Fibroblast of mammary gland (primary cell): ENCODE measurements around the gene VRK3.
A peak's percentile ranks its signal among the peaks of the same experiment; 100 is the strongest.
"Not testable (repeated sequence)": the region's sequence is repeated elsewhere in the genome, so short reads cannot be mapped to it uniquely, and the experiment has no call there.

Experiments used
- DNase-seq: peaks from one replicate; pipeline ENCODE4 v3.0.0-alpha.2; 2010; ENCODE audit warnings: low read depth
- H3K4me3 ChIP-seq: 2 replicates; pipeline ENCODE4 v1.5.1; 2011; ENCODE audit warnings: low read depth, mild to moderate bottlenecking, low read length, moderate library complexity; ENCODE audit not compliant: control insufficient read depth
- CTCF ChIP-seq: conservative IDR thresholded peaks from 2 replicates; pipeline ENCODE4 v1.5.1; 2011; ENCODE audit warnings: low read depth, low read length, inconsistent platforms; ENCODE audit not compliant: control insufficient read depth, insufficient read depth

The VRK3 gene

GRCh38 chr19:49952479-49952836 lies 72.7 kb downstream of the VRK3 start:
- H3K4me3 ChIP-seq, result no peak overlapping the region
- TF ChIP-seq CTCF, result no peak
- no peak for DNase-seq

GRCh38 chr19:49951806-49952478 lies 73.2 kb downstream of the VRK3 start:
- H3K4me3 ChIP-seq, result no peak overlapping the region
- TF ChIP-seq CTCF, result no peak
- DNase-seq, result no peak

GRCh38 chr19:49950956-49951526 lies 74.1 kb downstream of the VRK3 start:
- no peak for TF ChIP-seq CTCF
- DNase-seq, result no peak
- no peak overlapping the region for H3K4me3 ChIP-seq

- no peak overlapping the region for H3K4me3 ChIP-seq
- TF ChIP-seq CTCF, result no peak
- no peak for DNase-seq
These were observed 74.6 kb downstream of the VRK3 start for GRCh38 chr19:49950590-49950948.

GRCh38 chr19:49949742-49950589 lies 75.2 kb downstream of the VRK3 start:
- H3K4me3 ChIP-seq, result no peak overlapping the region
- peak; percentile 21 for DNase-seq
- TF ChIP-seq CTCF, result no peak

GRCh38 chr19:49946415-49946814 lies 78.8 kb downstream of the VRK3 start:
- no peak for DNase-seq
- no peak overlapping the region for H3K4me3 ChIP-seq
- TF ChIP-seq CTCF, result no peak

GRCh38 chr19:49944567-49944966 lies 80.6 kb downstream of the VRK3 start:
- DNase-seq, H3K4me3 ChIP-seq: not testable (repeated sequence)
